ENCODE data around the gene KPNA1.

DNA sequence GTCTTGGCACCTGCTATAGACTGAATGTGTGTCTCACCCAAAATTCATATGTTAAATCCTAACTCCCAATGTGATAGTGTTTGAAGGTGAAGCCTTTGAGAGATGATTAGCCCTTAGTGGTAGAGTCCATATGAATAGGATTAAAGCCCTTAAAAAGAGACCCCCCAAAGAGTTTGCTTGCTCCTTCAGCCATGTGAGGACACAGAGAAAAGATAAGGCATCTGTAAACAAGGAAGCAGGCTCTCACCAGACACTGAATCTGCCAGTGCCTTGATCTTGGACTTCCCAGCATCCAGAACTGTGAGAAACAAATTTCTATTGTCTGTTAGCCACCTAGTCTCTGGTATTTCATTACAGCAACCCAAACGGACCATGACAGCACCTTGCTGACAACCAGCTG, 16.6 kb downstream of the KPNA1 start:
- TF ChIP-seq, protein P1, sequence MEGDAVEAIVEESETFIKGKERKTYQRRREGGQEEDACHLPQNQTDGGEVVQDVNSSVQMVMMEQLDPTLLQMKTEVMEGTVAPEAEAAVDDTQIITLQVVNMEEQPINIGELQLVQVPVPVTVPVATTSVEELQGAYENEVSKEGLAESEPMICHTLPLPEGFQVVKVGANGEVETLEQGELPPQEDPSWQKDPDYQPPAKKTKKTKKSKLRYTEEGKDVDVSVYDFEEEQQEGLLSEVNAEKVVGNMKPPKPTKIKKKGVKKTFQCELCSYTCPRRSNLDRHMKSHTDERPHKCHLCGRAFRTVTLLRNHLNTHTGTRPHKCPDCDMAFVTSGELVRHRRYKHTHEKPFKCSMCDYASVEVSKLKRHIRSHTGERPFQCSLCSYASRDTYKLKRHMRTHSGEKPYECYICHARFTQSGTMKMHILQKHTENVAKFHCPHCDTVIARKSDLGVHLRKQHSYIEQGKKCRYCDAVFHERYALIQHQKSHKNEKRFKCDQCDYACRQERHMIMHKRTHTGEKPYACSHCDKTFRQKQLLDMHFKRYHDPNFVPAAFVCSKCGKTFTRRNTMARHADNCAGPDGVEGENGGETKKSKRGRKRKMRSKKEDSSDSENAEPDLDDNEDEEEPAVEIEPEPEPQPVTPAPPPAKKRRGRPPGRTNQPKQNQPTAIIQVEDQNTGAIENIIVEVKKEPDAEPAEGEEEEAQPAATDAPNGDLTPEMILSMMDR (IDR thresholded peaks at IDR 0.05; ENCODE audit: low read depth, low read length) = no peak
- no peak for TF ChIP-seq POLR2A (IDR thresholded peaks at IDR 0.05; ENCODE audit: extremely low read depth, insufficient read length)
